Kidney glomerular epithelial cell (primary cell): ENCODE results near the gene FAM53B.

Experiments
- DNase-seq: peaks from one replicate; lab custom pipeline; 2025; lab: John Stamatoyannopoulos, UW

The FAM53B gene

DNA sequence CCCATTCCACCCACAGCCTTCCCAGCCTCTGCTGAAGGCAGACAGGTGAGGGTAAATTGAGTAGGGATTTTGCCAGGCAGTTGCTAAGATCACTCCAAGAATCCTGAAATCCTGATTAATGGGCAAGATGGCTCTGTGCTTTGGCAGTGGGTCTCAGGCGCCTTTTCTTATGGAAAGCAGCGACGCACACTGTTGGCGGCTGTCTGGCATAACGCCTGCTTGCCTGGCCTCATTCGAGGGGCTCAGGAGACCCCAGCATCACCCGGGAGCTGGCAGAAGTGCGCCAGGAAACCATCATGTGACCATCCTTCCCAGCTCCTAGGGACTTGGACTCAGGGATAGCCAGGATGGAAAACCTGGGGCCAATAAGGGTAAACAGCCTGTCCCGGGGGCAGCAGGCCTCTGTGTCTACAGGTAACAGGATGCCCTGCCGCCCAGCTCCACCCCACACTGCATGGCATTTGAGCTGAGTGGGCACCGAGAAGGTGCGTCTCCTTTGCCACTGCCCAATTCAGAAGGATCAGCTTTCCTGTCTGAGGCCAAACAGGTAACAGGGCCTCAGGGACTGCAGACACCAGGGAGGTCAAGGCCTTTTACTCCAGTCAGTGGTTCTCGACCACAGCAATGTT, 98.6 kb downstream of the FAM53B start:
- no peak for DNase-seq

DNA sequence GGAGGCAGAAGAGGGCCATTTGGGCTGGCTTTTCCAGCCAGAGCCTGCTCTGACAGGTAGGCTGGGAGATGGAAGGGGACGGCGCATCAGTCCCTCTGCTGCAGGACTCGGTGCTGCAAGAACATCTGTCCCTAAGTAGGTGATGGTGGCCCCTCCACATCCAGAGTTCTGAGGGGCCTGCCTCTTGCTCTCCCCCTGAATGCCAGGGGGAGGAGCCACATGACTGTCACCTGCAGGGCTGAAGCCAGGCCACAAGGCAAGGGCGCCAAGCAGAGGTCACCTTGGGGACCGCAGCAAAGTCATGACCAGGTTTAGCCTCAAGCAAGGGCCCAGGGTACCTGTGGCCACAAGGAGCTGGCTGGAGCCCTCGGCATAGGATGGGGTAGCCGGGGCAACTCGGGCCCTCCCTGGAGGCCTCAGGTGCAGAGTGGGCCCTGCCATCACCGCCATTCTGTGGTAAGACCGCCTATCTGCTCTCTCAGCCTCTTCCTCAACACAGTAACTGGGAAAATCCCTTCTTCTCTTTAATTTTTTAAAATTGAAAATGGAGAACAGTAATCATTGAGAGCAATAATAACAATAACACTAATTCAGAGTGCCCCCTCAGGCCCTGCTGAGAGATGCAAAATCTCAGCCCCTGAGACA, 99.3 kb downstream of the FAM53B start:
- no peak for DNase-seq

DNA sequence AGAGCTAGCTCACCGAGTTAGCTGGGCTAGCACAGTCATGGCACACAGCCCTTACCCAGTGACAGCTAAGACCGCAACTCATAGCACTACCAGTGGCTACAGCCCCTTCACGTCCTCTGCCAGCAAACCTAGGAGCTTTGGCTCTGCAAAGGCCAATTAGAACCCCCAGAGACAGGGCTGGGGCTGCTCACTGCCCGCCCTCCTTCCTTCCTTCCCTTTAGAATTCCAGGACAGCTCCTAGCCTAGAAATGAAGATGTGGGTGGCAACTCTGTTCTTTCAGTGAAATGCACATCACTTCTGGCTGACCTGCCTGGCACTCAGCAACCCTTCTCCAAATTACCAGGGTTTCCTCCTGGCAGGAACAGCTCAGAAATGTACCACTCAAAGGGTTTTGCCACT, 99.9 kb downstream of the FAM53B start:
- DNase-seq, result no peak

DNA sequence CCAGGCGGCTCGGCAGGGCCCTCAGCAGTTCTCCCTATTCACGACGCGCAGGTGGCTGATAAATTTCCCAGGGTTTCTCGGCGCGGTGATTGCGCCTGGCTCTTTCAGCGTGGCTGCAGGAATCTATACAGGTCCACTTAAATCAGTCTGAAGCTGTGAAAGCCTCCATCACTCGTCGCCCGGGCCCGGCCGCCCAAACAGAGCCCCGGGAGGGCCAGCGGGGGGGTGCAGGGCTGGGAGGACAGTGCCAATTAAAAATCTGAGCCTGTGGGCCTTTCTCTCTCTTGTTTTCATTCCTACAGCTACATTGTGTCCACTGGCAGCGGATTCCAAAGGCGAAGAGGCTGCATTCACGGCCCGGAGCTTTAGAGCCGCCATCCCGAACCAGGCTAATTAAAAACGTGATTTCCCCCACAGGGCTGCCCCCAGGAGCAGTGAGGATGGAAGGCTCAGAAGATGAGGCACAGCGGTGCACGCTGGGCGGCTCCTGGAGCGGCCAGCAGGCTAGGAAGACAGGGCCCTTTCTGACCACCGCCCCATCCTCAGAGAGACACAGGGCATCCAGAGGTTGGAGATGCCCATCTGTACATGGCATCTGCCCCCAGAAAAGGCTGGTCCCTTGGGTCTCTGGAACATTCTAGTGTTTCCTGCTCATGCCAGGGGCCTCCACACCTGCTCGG, 100.7 kb downstream of the FAM53B start:
- no peak for DNase-seq

DNA sequence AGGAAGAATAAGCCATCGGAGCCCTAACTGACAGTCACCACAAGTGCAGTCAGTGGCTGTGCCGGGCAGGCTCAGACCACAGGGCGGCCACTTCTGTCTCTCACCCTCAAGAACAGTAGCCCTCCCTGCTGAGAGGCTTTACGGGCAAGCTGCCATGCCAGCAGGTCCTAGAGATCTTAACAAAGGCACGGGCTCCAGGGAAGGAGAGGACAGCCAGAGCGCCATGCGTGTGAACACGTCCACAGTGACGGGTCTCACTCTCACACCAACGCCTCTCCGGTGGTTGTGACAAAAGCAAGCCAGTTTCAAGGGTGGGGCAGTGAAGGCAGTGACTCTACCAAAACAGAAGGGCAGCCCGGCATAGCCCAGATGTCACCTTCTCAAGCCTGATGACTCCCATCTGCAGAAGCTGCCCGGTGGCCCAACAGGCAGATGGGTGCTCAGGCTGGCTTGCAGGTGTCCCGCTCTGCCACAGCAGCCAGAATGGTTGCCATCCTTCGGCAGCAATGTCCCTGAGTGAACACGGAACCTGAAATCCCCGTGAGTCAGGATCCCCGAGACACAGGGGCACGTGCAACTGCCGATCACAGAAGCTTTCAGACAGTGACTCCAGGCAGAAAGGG, 102.0 kb downstream of the FAM53B start:
- no peak for DNase-seq

DNA sequence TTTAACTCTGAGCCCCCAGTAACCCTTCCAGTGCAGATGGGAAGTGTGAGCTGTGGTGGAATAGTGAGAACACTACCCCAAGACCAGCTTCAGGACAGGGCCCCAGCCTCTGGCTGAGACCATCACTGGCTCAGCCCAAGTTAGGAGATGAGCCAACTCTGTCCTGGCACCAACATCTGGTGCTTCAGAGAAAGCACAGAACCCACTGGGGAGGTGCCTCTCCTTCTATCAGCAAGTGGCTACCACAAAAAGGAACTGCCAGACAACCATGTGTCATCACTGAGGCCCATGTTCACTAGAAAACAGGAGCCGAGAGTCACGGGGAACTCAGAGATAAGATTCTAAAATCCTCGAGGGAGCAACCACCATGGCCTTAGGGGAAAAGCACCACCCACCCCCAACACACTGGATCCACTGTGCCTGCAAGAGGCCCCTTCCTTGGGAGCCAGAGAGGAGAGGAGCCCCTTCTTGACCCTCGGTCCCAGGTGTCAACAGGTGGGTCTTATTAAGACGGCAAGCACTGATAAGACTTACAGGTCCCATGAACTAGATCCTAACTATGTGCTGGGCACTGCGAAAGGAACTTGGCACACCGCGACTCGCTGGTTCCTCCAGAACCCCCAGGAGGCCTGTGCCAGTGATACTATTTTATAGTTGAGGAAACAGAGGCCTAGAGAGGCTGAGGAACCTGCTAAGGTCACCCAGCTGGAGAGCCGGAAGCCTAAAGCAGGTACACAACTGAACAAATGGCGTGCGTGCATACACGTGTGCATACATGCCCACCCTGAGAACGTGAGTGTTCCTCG, 102.7 kb downstream of the FAM53B start:
- DNase-seq, result no peak

DNA sequence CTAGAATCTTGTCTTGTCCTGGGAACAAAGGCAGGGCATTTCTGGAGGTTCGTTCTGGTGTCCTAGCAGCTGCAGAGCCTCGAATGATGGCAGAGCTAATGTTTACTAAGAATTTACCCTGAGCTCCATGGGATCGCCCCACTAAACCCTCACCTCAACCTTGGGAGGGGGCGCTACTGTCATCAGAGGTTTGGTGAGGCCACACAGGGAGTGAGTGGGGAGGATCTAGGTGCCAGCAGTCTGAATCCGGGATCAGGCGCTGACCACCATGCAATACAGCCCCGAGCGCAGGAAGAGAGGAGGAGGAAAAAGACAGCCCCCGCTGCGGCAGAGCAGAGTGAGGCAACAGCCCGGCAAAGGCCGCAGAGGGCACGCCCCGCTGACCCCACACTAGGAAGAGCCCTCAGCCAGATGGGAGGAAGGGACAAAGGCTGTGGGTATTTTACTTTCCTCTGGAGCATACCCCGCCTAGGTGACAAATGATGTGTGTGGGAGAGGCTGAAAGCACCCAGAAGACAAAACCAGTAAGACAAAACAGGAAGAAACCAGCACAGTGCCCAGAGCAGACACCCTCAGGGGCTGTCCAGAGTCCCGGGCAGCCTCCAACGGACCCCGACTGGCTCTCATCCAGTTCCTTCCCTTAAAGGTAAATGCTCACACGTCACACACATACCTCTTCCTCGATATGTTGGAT, 103.5 kb downstream of the FAM53B start:
- no peak for DNase-seq

DNA sequence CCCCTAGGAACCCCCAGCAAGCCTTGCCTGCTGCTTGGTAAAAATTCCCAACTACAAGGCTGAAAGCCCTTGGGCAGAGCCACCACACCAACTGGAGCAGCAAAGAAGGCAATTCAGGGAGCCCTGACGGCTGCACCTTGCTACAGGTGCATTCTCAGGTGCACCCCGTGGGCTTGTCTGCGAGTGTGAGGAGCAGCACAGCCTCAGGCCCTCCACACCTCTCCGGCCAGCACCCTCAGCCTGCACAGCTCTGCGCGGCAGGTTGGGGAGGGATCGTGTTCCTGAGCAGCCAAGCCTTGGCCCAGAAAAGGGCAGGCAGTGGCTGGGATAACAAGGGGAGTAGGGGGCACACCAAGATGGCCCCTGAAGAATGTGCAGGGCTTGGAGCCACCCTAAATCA, 104.1 kb downstream of the FAM53B start:
- DNase-seq, result no peak

DNA sequence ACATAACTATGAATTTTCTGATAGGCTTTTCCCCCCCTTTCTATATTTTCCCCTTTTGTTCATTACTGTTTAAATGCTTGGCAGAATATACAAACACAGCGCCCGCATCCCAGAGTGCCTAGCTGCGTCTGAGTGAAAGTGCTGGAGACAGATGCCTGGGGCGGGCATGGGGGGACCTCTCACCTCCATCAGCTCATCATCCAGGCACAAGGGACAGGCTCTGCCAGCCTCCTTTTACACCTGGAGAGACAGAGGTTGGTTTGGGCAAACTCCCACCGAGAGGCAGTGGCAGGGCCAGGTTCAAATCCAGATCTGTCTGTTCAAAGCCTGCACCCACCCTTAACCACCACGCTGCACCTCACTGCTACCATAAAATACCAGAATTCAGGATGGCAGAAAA, 104.5 kb downstream of the FAM53B start:
- DNase-seq, result no peak

DNA sequence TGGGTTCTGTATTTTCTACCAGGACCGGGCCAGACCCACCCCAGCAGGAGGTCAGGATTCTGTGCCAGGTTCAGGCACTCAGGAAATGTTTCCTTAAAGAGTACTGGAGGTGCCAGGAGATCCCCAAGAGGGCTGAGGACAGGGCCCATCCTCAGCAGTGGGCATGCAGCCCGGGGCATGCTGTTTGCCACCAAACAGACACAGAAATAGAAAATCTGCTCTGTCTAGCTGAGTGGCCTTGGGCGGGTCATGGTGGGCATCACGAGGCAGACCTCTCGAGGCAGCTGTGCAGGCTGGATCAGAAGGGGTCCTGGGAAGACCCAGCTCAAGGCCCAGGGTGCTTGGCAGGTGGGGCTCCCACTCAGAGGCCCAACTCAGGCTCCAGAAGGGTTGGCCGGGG, 105.0 kb downstream of the FAM53B start:
- DNase-seq, result no peak

DNA sequence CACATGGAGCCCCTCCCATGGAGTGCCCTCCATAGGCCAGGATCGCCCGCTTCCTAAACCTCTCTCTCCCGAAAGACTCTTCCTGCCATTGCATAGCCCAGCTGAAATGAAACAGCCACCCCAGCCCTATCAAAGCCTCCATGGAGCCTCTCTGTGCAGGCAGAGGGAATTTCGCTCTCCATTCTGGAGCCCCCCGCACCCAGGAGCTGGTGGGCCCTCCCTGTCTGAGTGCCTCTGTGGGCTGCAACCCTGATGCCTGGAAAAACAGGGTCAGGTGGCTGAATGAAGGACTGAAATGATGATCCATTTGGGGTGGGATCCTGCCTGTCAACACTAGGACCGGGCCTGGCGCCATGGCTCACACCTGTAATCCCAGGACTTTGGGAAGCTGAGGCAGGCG, 106.4 kb downstream of the FAM53B start:
- DNase-seq, result no peak

DNA sequence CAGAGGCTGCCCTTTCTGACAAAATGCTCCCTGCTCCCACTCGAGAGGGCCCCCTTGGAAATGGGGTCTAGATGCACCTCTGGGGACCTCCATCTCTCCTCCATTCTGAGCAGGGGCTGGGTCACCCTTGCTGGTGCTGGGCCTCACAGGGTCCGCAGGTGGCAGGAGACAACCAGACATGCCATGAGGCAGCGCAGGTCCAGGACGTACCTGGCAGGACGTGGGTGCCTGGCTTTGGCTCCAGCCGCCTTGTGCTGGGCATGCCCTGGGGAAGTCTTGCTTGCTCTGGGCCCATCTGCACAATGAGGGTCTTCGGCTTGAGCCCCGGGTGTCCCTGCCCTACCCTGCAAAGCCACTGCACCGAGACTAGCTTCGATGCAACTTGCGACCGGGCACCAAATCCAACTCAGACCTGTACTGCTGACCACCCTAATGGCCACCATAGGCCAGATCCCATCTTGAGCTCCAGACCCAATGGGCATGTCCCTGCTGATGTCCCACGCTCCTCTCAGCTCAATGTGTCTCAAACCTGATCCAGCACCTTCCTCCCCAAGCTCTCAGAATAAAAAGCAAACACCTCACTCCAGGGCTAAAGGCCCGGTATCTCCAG, 107.0 kb downstream of the FAM53B start:
- no peak for DNase-seq

DNA sequence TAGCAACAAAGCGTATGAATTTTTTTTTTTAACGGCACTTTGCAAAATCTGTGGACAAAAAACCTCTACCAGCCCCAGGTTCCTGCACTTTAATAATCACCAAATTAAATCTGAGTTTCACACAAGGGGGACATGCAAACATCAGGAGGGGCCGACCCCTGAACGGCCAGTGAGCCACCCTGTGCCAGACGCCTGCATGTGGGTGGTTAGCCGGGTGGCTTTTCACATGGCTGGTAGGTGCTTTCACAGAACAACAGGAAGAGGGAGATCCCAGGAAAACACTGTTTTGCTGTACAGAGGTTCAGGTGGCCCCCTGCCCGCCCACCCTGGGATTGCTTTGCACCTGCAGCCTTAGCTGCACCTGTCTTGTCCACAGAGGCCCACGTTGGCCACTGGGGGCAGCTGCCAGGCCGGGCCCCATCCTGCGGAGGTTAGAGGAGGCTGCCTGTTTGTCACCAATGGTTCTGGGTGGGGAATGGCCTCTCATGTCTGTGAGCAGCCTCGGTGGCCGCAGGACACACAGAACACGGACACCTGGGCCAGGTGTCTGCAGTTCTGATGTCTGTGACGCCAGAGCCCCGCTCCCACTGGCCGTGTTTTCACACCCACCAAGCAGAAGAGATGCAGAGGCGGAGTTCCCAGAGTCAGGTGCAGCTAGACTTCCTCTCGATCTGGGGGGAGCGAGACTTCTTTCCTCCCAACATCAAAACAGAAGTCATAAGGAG, 107.7 kb downstream of the FAM53B start:
- no peak for DNase-seq

DNA sequence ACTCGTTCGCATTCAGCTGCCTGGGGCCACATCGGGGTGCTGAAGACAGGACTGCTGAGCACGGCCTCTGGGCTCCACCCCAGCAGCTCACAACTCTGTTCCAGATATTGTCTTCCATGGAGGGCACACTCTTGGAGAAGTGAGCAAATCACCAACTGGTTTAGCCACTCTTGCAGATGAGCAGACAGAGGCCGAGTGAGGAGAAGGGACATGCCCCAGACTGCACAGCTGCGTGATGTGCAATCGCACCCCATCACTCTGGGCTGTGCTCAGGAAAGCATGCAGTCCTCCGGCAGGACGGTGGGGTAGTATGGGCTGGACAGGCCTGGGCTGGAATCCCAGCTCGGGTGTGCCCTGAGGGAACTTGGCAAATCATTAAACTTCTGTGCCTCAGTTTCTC, 111.6 kb downstream of the FAM53B start:
- no peak for DNase-seq

DNA sequence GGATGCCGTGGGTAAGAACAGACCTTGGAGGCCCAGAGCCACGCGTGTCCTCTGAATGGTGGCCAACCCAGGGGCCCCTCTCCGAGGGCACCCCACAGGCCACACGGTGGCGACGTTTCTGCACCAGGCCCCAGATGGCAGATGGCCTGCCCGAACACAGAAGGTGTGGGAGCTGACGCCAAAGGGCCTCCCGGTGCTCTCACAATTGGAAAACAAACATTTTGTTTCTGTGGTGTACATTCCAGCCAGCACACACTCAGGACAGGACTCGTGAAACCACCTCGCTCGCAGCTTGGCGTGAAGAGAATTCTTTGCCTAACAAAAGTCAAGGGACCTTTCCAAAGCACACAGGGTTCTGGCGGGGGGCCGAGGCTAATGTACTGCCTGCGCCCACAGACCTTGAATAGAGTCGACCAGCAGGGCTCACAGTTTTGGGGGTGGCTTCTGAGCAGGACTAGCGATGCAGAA, 112.1 kb downstream of the FAM53B start:
- DNase-seq, result no peak

DNA sequence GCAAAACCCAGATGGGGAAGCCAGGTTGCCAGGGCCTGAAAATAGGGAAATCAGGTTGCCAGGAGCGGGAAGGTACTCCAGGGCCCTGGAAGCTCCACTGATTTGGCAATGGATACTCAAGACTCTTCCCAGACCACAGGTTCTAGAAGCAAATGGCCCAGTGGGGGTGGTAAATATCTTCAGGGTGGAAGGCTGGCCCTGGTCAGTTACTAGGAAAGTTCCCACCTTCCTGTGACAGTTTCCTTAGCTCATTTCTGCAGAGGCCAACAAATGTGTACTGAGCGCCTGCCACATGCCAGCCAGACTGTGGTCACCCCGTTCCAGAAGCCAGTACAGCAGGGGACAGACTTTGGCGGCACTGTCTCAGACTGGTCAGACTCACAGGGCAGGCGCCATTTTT, 113.6 kb downstream of the FAM53B start:
- DNase-seq, result no peak

DNA sequence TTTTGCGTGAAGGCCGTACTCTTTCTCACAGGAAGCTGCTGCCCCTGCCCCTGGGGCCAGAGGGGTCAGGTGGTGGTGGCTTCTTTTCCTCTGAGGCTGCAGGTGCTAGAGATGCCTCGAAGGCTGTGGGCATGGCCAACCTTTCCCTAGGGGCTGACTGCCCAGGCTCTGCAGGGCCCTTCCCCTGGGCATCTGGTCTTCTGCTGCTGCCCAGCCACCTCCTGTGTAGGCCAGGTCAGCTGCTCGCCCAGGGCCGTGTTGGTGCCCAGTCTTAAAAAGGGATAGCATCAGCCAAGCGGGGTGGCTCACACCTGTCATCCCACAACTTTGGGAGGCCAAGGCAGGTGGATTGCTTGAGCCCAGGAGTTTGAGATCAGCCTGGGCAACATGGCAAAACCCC, 114.3 kb downstream of the FAM53B start:
- DNase-seq, result no peak

DNA sequence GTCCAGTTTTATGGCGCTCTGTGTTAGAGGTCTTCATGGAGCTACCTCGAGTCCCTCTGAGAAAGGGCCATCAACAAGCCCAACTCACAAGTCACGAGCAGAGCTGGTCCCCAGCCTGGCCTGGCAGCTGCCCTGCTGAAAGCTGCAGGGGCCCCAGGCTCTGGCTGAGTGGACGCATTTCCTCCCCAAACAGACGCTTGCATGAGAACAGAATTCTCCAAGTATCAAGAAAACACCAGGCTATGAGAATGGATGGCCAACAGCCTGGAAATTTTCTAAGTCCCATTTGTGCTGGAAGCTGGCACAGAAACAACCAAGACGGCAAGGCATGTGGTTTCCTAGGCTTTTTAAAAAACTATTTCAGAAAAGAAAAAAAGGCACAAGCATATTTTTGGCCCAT, 114.8 kb downstream of the FAM53B start:
- no peak for DNase-seq

DNA sequence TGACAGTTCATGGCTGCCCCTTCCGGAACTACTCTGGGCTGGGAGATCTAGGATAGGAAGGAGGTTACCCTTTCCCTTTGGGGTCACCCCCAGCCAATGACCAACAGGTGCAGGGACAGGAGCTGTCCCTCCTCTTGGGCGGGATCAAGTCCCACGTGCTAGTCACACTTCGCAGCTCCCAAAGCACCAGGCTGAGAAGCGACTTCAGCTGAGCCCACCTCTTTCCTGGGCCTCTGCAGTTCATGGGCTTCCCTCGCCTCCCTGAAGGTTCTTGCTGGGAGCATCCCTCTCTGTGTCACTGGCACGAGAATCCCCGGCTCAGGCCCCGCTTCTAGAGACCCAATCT, 115.5 kb downstream of the FAM53B start:
- no peak for DNase-seq

DNA sequence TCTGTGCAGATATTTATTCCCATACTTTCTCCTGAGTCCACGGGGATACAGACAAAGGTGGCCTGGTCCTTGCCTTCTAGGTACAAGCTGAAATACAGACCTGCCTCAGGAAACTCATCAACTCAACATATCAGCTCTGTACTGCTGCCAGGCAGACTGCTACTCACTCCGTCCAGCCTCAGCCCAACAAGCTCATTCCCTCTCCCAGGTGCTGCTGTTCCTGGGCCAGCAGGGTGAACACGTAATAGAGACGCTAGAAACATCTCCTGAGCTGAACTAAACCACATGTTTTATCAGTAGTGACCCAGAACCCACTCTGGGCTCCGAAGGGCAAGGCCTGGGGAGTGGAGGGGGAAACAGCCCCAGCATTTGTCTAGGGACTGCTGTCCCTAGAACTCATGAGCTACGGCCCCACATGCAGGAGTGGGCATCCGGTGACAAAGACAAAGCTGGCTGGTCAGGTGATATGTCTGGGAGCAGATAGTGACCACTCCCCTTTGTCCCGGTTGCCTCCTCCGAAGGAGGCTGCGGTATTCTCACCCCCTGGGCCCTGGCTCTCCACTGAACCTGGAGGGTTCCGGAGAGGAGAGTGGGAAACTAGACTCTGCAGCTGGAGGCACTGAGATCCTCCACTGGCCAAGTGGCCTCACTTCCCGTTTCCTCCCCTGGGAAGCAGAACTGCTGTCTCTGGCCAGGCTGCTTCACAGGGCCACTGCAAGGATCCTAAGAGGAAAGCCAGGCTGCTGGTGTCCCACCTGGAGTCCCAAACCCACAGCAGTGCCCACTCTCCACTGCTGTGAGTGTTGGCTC, 116.1 kb downstream of the FAM53B start:
- no peak for DNase-seq
